NK-92 (cell line): ENCODE measurements around the gene PRRT3.
"Not testable (repeated sequence)": the region's sequence is repeated elsewhere in the genome, so short reads cannot be mapped to it uniquely, and the experiment has no call there.

ENCODE experiments used
- DNase-seq: peaks from one replicate; lab custom pipeline; 2025; ENCODE audit not compliant: unreplicated experiment; lab: John Stamatoyannopoulos, UW

The PRRT3 gene

DNA sequence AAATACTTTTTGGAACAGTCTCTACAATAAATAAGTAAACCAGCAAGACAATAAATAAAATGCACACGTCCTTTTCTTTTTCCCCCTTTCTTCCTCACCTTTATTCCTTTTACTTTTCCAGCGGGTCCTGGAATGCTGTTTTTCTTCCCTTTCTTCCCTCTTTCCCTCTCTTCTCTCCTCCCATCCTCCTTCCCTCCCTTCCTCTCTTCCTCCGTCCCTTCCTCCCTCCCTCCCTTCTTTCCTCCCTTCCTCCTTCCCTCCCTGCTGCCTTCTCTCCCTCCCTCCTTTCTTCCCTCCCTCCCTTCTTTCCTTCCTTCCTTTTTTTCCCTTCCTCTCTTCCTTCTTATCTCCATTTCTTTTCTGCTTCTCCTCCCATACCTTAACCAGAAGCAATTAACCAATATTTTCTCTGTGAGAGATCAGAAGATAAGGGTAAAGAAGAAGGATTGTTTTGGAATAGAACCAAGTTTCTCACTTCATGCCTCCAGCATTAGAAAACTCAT is 52.9 kb downstream of the PRRT3 start:
- no peak for DNase-seq

DNA sequence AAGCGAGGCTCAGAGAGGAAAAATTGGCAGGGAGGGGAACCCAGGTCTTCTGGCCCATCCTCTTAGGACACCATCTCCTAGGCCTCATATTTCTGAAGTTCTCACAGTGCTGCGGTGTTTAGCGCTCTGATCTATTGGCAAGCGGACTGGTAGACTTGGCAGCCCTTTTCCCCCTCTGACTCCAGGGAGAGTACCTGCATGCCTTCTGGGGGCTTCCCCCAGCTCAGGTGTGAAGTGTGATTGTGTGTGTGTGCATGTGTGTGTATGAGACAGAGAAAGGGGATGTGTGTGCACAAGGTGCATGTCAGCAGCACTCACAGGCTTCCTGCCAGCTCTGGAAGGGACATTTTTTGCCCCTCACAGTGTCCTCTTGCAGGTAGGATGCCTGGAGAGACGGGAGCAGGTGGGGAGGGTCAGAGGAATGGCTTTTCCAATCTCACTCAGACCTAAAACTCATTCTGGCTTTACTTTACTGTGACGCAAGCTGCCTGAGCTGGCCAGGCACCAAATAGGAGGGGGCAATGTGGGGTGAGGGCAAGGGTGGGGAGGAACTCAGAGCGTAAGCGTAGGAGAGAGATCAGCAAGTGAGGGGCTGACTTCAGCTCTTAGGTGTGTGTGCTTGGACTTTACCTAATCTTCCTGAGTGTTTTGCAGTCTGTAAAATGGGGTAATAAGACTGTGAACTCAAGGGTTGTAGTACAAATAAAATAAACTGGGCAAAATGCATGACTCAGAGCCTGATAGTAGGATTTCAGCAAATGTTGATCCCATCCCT is 53.6 kb downstream of the PRRT3 start:
- no peak for DNase-seq

DNA sequence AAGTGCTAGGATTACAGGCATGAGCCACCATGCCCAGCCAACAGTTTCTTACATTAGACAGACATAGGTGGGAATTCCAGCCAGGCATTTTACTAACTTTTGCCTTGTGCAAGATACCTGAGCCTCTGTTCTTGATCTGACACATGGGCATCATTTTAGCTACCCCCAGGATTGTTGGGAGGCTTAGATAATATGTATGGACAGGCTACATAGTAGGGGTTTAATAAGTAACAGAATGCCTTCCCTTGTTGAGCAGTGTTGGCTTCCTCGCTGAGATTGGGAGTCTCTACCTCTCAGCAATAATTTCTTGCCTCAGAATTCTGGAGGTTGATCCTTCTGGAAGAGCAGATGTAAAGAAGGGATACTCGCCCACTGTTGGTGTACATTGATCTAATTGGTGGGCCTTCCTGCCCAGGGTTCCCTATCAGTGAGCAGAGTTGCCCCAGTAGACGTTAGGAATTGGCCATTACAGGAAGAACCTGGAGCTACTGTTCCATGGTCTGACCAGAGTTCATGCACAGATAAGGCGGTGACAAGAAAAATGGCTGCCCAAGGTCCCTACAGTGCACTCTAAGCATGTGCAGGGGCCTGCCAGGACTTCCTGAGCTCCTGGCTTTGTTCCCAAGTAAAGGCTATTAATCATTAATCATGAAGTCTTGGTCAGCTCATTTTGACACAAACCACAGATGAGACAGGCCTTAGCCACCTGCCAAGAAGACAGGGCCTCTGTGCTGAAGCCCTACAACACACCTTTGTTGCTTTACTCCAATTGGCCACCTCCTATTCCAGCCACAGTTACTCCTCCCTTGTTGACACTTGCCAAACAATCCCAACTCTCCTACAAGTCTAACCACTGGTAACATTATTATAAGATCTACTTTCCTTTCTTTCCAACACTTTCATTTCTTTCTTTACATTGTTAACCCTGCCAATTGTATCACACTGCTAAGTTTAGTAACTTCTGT is 54.5 kb downstream of the PRRT3 start:
- DNase-seq: no peak

DNA sequence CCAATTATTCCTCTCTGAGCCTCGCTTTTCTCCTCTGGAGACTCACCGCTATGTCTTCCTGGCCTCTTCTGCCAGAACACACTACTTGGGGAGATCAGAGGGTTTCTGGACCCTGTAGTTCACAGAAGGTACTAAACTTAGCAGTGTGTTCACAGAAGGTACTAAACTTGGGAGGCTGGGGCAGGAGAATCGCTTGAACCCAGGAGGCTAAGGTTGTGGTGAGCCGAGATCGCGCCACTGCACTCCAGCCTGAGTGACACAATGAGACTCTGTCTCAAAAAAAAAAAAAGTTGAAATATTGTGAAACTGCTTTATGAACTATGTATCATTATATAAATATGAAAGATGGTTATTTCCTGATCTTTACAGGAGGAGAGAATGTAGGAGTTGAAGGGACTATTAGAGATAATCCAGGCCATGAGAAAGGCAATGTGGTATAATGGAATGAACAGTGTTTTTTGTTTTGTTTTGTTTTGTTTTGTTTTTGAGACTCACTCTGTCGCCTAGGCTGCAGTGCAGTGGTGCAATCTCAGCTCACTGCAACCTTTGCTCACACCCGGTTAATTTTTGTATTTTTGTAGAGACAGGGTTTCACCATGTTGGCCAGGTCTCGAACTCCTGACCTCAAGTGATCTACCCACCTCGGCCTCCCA is 55.3 kb downstream of the PRRT3 start:
- not testable (repeated sequence) for DNase-seq

DNA sequence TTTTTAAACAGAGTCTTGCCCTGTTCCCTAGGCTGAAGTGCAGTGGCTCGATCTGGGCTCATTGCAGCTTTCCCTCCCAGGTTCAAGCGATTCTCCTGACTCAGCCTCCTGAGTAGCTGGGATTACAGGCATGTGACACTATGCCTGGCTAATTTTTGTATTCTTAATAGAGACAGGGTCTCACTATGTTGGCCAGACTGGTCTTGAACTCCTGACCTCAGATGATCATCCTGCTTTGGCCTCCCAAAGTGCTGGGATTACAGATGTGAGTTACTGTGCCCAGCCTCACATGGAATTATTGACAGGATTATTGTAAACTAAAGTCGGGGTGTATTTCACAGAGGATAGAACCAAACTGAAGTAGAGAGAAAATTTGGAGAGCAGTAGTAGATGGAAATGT is 56.5 kb downstream of the PRRT3 start:
- not testable (repeated sequence) for DNase-seq
